Stimulated activated CD8-positive, alpha-beta memory T cell treated with anti-CD3 and anti-CD28 coated beads, Interleukin-15, amount 100 ng/mL, for 48 hours (primary cell): ENCODE results near the gene LMX1B.
"Not testable (repeated sequence)": the region's sequence is repeated elsewhere in the genome, so short reads cannot be mapped to it uniquely, and the experiment has no call there.

Source experiments
- DNase-seq, 2 donors: peaks; one replicate each; pipeline ENCODE4 v3.0.0-alpha.2; 2020; ENCODE audit warnings: low read depth in 2 of 2

Gene LMX1B

GRCh38 chr9:126633881-126634558 is 20.3 kb downstream of the LMX1B start:
- DNase-seq, result no peak

DNA sequence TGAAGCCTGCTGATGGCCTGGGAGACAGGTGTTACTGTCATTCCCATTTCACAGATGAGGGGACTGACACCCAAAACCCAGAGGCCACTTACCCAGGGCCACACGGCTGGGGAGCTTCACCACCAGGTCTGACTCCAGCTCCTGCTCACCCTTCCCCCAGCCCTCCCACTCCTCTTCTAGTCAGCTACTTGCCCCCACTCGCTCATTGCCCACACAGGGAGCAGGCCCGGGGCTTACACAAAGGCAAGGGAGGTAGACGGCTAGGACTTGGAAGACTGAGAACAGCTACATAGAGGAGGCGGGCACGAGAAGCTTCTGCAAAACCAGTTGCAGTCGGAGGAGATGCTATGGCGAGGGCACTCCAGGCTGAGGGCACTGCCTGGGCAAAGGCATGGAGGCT is 21.3 kb downstream of the LMX1B start:
- no peak for DNase-seq

- DNase-seq, result no peak
Measured at GRCh38 chr9:126635661-126636439, 22.1 kb downstream of the LMX1B start.

- DNase-seq, result peak in 1 of 2 donors; percentile 26
Measured at GRCh38 chr9:126636983-126637798, 23.5 kb downstream of the LMX1B start.

GRCh38 chr9:126638571-126639132 is 24.9 kb downstream of the LMX1B start:
- DNase-seq, result no peak

DNA sequence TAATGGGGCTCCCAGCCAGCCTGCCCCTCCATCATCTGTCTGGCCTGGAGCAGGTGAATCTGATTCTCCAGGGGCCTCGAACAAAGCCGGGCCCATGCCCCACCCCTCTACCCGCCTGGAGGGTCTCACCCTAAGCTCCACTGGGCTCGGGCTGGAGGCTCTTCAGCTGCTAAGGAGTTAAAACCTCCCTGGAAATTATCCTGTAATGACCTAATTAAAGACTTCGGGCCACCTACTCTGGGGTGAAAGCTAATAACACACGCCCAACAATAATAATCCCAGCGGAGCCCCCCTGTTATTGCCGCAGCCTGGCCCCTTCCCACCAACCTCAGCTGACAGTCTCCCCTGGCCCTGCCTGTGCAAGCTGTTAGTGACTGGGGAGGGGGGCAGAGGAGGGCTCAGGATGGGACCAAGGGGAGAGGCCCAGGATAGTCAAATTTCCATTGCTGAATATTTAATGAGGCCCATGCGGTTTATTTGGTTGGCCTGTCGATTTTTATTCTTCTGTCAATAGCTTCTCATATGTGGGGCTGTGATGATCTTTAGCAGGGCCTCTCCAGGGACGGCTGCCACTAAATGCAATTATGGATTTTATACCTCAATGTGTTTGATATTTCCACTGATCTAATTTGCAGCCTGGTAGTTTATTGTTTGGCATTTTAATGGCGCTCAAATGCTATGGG is 25.7 kb downstream of the LMX1B start:
- no peak for DNase-seq

- no peak for DNase-seq
Measured at GRCh38 chr9:126641118-126641851, 27.6 kb downstream of the LMX1B start.

GRCh38 chr9:126642010-126642744 is 28.4 kb downstream of the LMX1B start:
- DNase-seq, result no peak

DNA sequence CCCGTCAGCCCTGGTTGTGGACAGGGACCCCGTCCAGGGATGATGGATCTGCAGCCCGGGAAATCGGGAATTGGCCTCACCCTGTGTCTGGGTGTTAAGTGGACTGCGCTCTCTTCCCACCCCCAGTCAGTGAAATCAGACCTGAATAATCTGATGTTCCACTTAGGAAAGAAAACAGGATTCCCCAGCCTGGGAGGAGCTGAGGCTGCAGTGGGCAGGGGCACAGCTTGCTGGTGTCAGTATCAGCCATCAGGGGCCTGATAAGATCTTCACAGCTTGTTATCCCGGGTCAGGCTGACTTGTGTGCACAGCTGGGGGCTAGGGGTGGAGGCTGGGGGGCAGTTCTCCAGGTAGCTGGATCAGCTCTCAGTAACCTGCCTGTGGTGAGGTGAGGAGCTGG is 29.1 kb downstream of the LMX1B start:
- DNase-seq, result no peak

- no peak for DNase-seq
Measured at GRCh38 chr9:126643945-126644527, 30.3 kb downstream of the LMX1B start.

DNA sequence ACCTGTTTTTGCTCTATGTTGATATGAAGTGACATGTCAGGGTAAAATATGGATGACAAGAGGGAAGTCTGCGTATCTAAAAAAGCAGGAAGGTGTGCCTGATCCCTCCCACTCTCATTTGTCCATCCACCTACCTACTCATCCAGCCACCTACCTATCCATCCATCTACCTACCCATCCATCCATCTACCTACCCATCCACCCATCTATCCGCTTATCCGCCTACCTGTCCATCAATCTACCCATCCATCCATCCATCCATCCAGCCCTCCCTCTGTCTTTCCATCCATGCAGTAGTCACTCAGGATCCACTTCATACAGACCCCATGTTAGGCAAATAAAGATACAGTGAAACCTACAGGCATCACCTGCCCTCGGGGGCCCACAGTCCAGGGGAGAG is 32.4 kb downstream of the LMX1B start:
- no peak for DNase-seq

DNA sequence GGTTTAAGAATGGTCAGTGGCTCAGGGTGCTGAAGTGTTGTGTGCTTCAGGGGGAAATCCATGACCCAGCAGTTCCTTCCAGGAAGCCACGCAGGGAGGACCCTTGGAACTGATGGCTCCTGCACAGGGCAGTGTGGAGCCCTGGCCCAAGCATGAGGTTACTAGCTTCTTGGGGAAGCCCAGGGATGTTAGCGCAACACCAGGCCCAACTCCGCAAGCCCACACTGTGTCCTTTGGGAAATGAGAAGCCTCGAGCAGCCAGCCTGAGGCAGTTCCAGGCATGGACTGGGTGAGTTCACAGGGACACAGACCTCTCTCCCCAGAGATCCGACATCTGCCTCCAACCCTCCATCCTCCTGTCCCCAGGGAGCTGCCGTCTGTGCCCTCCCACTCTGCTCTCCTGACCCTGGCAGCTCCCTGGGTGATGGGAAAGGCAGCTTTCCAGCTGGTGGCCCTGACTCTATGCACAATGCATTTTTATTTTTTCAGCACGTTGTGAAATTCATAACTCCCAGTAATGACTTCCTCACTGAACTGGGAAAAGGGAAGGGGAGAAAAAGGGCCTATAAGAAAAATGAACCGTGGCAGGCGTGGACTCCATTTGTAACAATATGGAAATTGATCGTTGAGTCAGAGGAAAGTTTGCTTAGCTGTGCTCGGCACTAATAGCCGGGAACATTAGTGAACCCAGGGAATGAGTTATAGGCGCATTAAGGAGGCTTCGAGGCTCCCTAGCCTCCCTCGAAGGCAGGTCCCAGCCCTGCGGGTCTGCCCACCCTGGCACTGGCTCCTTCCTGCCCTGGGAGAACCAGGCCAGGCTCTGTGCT is 34.1 kb downstream of the LMX1B start:
- DNase-seq, result no peak

GRCh38 chr9:126649477-126649876 is 35.7 kb downstream of the LMX1B start:
- DNase-seq, result no peak

GRCh38 chr9:126650404-126651341 is 36.9 kb downstream of the LMX1B start:
- no peak for DNase-seq

GRCh38 chr9:126652140-126652582 is 38.4 kb downstream of the LMX1B start:
- DNase-seq, result no peak

GRCh38 chr9:126654124-126654523 is 40.4 kb downstream of the LMX1B start:
- DNase-seq, result no peak

DNA sequence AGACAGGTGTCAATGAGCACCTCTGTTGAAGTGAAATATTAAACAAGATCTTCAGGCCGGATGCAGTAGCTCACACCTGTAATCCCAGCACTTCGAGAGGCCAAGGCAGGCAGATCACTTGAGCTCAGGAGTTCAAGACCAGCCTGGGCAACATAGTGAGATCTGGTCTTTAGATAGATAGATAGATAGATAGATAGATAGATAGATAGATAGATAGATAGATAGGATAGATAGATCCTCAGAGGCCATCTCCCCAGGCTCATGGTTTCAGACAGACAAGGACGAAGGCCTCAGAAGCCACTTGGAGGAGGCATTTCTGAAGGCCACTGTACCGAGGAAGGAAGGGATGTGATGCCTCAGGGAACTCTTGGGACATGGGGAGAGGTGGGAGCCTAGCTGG is 42.5 kb downstream of the LMX1B start:
- DNase-seq, result not testable (repeated sequence)
